ENCODE data around the gene TKTL1. TPM values are rescaled to one million over a fixed set of nuclear protein-coding genes. Genes with fewer than 3 reads are reported as not detected.

The TKTL1 gene
- total and polyA plus RNA-seq, 2 of the 8 experiments (the other 6 are each of a cell fraction or from before 2014, with no cell fraction given) = 0.05 TPM; not detected in 1

DNA sequence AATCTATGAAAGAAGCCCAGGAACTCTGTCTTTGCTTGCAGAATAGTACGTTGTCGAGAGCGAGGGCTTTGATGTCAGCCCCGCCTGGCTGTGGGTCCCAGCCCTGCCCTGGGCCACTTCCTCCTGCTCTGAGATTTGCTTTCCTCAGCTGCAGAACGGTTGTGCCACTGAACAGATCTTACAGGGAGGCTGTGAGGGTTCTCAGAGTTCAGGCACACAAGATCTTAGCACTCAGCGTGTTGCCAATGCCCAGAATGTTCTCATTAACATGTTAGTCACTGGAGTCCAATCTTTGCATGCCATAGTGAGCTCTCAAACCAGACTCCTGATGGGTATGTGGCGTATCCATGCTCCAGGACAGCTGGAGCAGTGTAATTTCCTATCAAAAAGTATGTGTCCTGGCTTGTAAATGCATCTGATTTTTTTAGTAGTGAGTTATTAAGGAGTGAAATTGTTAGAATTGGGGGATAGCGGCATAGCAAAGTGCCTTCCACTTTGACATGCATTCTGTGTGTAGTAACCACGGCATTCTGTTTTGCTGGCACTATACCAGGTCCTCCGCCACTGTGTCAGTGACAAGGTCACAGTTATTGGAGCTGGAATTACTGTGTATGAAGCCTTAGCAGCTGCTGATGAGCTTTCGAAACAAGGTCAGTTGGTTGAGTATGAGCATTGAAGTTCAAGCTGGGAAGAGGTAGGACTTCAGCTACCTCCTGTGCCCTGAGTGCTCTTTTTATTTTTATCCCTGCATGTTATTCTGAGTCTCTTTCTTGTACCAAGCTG lies 31.6 kb downstream of the TKTL1 start:
- no peaks in the 10 kb centered on the region for H3K36me3 ChIP-seq (ENCODE audit: control insufficient read depth in 2 of 4, insufficient read depth in 4 of 4, low read length in 3 of 4)
- no peaks in the 10 kb centered on the region for H3K27me3 ChIP-seq (replicated peaks in 1 of 4; ENCODE audit: control insufficient read depth in 3 of 4, extremely low read depth in 1 of 4, insufficient read depth in 3 of 4, low read length in 3 of 4)
- no peak overlapping the region for H4K8ac ChIP-seq (ENCODE audit: extremely low read depth, insufficient read depth, low read length)
- FAIRE-seq (no peak), DNase-seq (ENCODE audit: low read depth in 1 of 2, low spot score in 2 of 2) (no peak)
- H3K9me3 ChIP-seq (ENCODE audit: insufficient read depth in 2 of 2, low read depth in 1 of 2, low read length in 1 of 2) = no peaks in the 10 kb centered on the region
- no peak overlapping the region for H4K91ac ChIP-seq (replicated peaks; ENCODE audit: insufficient read length, low read length)
- H2BK15ac ChIP-seq (ENCODE audit: low read length) = no peak overlapping the region
- no peaks in the 10 kb centered on the region for H3K79me1 ChIP-seq (ENCODE audit: low read depth, low read length)
- 88% methylated on average over 9 of the region's 11 CpGs; no CpG with 5 or more reads in 1 of the 2 experiments for WGBS, 2 experiments (ENCODE audit: extremely low coverage in 1 of 2, insufficient coverage in 1 of 2, insufficient read length in 1 of 2, insufficient replicate concordance in 2 of 2, low coverage in 1 of 2, low lambda C conversion rate in 2 of 2, missing lambda C conversion rate in 1 of 2)
- H4K20me1 ChIP-seq (replicated peaks in 1 of 2; ENCODE audit: control insufficient read depth in 1 of 2, insufficient read depth in 2 of 2, low read length in 2 of 2) = no peaks in the 10 kb centered on the region
- H2AFZ ChIP-seq (ENCODE audit: low read length) = no peak overlapping the region
- H3K79me2 ChIP-seq (ENCODE audit: control insufficient read depth in 1 of 2, insufficient read depth in 2 of 2, low read length in 2 of 2) = no peaks in the 10 kb centered on the region
- TF ChIP-seq GTF2F1 (IDR thresholded peaks at IDR 0.05; ENCODE audit: borderline replicate concordance, low read depth, low read length) (no peak), TAF7 (optimal IDR thresholded peaks at IDR 0.05; ENCODE audit: borderline replicate concordance, low read depth, low read length) (no peak)
- H2BK5ac ChIP-seq (ENCODE audit: low read depth, low read length) = no peak overlapping the region
- H2BK12ac ChIP-seq (ENCODE audit: low read depth, low read length) = no peak overlapping the region
- H2BK120ac ChIP-seq (replicated peaks; ENCODE audit: low read depth, low read length) = no peak overlapping the region
- no peak overlapping the region for H3K27ac ChIP-seq (ENCODE audit: low read depth, low read length)
- no peak overlapping the region for H3K4me2 ChIP-seq (ENCODE audit: insufficient read depth in 1 of 2, low read depth in 2 of 2, low read length in 2 of 2)
- no peak overlapping the region for H3K18ac ChIP-seq (ENCODE audit: extremely low read depth, low read length)
- no peak overlapping the region for H3K4me3 ChIP-seq (ENCODE audit: extremely low read depth in 1 of 4, insufficient read depth in 2 of 4, low read depth in 3 of 4, low read length in 4 of 4)
- H3K23ac ChIP-seq (ENCODE audit: insufficient read length) = no peak overlapping the region
- CTCF ChIA-PET (ENCODE audit: partially characterized antibody) = interaction anchor here (1.6 to 3.0 kb wide), 2 partner anchors 10 to 19 kb away, joined by 5 to 12 read pairs; no protein-coding TSS in a partner anchor
- H3K56ac ChIP-seq (replicated peaks; ENCODE audit: insufficient read length, low read depth, low read length) = no peak overlapping the region
- H2BK20ac ChIP-seq (ENCODE audit: low read length) = no peak overlapping the region
- H2AK5ac ChIP-seq (ENCODE audit: low read depth, low read length) = no peak overlapping the region
- H3K23me2 ChIP-seq (ENCODE audit: low read depth, low read length) = no peaks in the 10 kb centered on the region
- H3K4me1 ChIP-seq (replicated peaks in 1 of 4; ENCODE audit: control insufficient read depth in 3 of 4, insufficient read depth in 4 of 4, low read length in 3 of 4) = no peaks in the 10 kb centered on the region; a peak in 1 of 7 replicates
- POLR2A ChIA-PET (ENCODE audit: partially characterized antibody) = no interaction called here
- H3K9ac ChIP-seq (replicated peaks in 1 of 4; ENCODE audit: extremely low read depth in 1 of 4, low read depth in 3 of 4, low read length in 3 of 4) = no peak overlapping the region
- H4K5ac ChIP-seq (ENCODE audit: insufficient read length, low read depth, low read length) = no peak overlapping the region
- no peak overlapping the region for H3K4ac ChIP-seq (replicated peaks; ENCODE audit: insufficient read length, low read depth, low read length)
- no peak overlapping the region for H3K14ac ChIP-seq (ENCODE audit: insufficient read length)
